GM12801 (cell line): ENCODE measurements around the gene DPH6.

Source experiments
- TF ChIP-seq, protein P1 (sequence below): IDR thresholded peaks from one replicate; pipeline ENCODE4 v1.5.1; 2011; ENCODE audit warnings: control low read depth; ENCODE audit not compliant: insufficient read length; ENCODE audit errors: extremely low read depth

DPH6 gene

GRCh38 chr15:35358824-35359223 lies 187.1 kb downstream of the DPH6 start:
- TF ChIP-seq, protein P1, sequence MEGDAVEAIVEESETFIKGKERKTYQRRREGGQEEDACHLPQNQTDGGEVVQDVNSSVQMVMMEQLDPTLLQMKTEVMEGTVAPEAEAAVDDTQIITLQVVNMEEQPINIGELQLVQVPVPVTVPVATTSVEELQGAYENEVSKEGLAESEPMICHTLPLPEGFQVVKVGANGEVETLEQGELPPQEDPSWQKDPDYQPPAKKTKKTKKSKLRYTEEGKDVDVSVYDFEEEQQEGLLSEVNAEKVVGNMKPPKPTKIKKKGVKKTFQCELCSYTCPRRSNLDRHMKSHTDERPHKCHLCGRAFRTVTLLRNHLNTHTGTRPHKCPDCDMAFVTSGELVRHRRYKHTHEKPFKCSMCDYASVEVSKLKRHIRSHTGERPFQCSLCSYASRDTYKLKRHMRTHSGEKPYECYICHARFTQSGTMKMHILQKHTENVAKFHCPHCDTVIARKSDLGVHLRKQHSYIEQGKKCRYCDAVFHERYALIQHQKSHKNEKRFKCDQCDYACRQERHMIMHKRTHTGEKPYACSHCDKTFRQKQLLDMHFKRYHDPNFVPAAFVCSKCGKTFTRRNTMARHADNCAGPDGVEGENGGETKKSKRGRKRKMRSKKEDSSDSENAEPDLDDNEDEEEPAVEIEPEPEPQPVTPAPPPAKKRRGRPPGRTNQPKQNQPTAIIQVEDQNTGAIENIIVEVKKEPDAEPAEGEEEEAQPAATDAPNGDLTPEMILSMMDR: no peak

DNA sequence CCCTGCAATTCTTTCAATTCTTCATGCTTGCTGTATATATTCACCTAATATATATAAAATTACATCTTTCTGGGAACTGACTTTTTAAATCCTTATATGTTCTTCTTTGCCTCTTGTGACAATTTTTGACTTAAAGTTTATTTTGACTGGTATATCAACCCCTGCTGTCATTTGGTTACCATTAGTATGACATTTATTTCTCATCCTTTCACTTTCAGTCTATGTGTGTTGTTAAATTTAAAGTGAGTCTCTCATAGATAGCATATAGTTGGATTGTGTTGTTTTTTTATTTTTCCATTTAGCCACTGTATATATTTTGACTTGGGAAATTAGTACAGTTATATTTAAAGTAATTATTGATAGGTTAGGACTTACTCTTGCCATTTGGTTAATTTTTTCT lies 194.9 kb downstream of the DPH6 start:
- TF ChIP-seq, protein P1: no peak

DNA sequence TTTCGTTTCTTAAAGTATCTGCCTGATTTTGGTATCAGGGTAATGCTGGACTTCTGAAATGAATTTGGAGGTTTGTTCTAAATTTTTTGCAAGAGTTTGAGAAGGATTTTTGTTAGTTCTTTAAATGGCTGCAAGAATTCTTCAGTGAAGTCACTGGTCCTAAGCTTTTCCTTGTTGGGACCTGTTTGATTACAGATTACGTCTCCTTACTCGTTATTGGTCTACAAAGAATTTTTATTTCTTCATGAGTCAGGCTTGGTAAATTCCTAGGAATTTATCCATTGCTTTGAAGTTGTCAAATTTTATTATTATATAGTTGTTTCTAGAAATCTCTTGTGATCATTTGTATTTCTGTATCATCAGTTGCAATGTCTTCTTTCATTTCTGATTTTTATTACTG lies 196.0 kb downstream of the DPH6 start:
- TF ChIP-seq, protein P1: no peak

DNA sequence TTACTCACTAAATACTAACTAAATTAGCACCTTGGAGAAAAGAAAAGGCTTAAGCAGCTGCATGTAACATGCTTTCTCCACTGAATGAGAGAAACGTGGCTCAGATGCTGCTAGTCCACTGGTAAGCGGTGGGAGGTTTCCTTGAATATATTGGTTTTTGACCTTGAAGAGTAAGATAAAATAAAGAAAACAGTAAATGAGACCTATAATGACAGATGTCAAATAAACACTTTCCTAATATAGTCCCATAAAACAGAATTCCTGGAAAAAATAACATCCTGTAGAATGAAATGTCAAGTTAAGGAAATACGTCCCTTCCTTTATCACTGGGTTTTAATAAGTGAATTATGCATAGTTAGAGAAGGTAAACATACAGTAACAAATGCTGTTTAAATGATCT lies 215.0 kb downstream of the DPH6 start:
- TF ChIP-seq, protein P1: no peak

GRCh38 chr15:35330048-35330695 lies 215.8 kb downstream of the DPH6 start:
- TF ChIP-seq, protein P1: no peak

DNA sequence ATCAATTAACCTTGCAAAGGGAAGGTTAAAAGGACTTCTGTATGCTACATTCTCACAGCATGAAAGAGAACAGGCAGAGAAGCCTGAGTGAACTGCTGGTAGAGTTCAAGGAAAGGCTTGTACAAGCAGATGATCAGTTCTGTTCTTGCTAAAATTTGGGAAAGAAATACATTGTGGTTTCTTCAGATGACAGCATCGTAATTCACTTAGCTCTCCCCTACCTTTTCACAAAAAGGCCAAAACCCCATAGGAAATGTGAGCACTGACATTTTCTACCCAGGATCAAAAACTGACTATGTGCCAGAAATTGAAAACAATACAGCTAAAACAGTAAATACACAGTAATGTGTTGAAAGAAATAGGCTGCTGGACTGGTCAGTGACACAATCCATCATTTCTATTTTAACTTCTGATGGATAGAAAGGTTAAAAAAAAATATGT lies 216.4 kb downstream of the DPH6 start:
- TF ChIP-seq, protein P1: no peak

DNA sequence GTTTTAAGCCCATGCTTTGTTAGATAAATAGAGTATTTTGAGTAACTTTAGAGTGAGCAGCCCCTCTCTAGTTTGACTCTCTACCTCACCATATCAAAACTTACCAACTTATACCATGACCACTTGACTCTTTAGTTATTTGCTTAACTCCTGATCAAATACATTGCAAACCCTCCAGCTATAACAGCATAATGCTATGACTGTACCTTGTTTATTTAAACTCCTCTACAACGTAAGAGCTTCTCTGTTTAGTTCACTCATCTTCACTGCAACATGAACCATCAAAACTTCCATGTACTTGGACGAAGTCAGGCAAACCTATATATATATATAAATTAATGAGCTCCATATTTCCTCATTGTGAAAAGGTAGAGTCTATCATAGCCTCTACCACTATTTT lies 218.2 kb downstream of the DPH6 start:
- TF ChIP-seq, protein P1: no peak
